T47D (cell line): ENCODE measurements around the gene SLC16A4.
"Not testable (repeated sequence)": the region's sequence is repeated elsewhere in the genome, so short reads cannot be mapped to it uniquely, and the experiment has no call there.

Experiments
- DNase-seq, 2 experiments: peaks; one replicate each; pipeline versions ENCODE4 v3.0.0 to v3.0.0-alpha.2; 2011 to 2012; ENCODE audit warnings: low read depth in 1 of 2, low spot score in 1 of 2
- JUND ChIP-seq: IDR thresholded peaks from 2 replicates; pipeline ENCODE4 v1.6.1; 2012; ENCODE audit warnings: low read depth
- in situ Hi-C: cut with HindIII; loops from 2 replicates; pipeline ENCODE4 v1.10.0; 2016; ENCODE audit warnings: low sequenced_read_pairs, low pct_unique_long_range_greater_than_20kb

The SLC16A4 gene

GRCh38 chr1:110390692-110391245, at the start of gene SLC16A4:
TSS of gene SLC16A4 (minus strand) at chr1:110391026. CDS start at chr1:110389323, 1,703 bp downstream.
- TF ChIP-seq JUND = no peak
- peak in 1 of 2 experiments; percentile 49 for DNase-seq
- in situ Hi-C loops = no loop called here

GRCh38 chr1:110439873-110440272, 49.0 kb upstream of the SLC16A4 start:
- in situ Hi-C loops, DNase-seq: not testable (repeated sequence)

GRCh38 chr1:110438893-110439292, 48.1 kb upstream of the SLC16A4 start:
- in situ Hi-C loops = no loop called here
- DNase-seq = no peak
- no peak for TF ChIP-seq JUND

GRCh38 chr1:110437645-110438299, 46.9 kb upstream of the SLC16A4 start:
- DNase-seq, in situ Hi-C loops: not testable (repeated sequence)

DNA sequence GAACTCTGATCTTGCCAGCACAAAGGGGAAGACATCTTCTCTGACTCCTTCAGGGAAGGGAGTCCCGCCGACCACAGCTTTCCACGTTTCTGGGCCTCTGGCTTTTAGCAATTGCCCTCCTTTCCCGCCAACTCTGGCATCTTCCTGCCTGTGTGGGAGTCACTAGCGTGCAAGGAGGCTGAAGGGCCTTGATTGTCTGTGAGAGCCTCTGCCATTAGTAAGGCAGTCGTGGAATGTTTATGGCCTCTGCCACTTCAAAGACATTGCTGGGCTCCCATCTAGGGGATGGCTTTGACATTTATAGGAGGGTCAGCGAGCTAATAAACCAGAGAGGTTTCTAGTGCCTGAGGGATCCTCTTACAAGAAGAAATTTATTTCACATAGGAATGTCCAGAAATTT, 45.8 kb upstream of the SLC16A4 start:
- in situ Hi-C loops = no loop called here
- no peak for TF ChIP-seq JUND
- DNase-seq = no peak

- no peak for DNase-seq
- TF ChIP-seq JUND = no peak
- in situ Hi-C loops = no loop called here
These were observed 44.1 kb upstream of the SLC16A4 start for GRCh38 chr1:110434946-110435345.

- in situ Hi-C loops = no loop called here
- peak; percentile 38 to 73 for DNase-seq
These were observed 43.0 kb upstream of the SLC16A4 start for GRCh38 chr1:110433803-110434202.

GRCh38 chr1:110433213-110433612, 42.4 kb upstream of the SLC16A4 start:
- in situ Hi-C loops = no loop called here
- no peak for DNase-seq
- no peak for TF ChIP-seq JUND

More at GRCh38 chr1:110433803-110434202, 43.0 kb upstream of the SLC16A4 start:
- TF ChIP-seq JUND = no peak

- in situ Hi-C loops = no loop called here
- DNase-seq = no peak
- TF ChIP-seq JUND = no peak
These were observed 40.1 kb upstream of the SLC16A4 start for GRCh38 chr1:110430901-110431300.

DNA sequence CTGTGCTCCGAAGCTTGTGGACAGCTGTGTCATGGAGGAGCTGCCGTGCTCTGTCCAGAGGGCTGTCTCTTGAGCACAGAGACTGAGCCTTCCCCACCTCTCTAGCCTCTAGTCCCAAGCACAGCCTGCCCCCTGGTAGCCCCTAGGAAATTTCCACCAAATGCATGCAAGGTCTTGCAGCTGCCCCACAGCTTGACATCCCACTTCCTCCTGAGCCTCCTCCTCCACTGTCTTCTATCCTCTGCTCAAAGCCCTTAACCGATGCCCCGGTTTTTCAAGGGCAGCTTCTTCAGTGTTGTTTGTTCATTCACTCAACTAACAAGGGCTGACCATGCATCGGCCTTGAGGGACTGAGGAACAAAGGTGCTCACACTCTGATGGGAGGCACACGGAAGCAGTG, 39.5 kb upstream of the SLC16A4 start:
- in situ Hi-C loops = no loop called here
- no peak for TF ChIP-seq JUND
- no peak for DNase-seq

DNA sequence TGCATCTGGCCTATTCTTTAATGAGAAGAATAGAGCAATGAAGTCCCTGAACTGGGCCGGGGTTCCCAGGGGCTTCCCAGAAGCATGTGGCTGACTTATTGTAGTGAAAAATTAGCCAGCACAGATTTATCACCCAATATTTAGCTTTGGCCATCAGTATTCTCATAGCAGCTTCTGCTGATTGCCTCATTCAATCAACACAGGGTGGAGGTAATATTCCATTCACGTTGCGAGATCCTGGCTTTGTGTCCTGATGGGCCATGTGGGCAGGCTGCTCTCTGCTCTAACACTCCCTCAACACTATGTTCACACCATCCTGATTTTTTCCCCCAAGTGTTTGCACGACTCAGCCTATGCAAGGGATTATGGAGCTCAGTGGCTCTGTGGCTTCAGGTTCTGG, 38.1 kb upstream of the SLC16A4 start:
- TF ChIP-seq JUND = no peak
- in situ Hi-C loops = no loop called here
- DNase-seq = no peak

DNA sequence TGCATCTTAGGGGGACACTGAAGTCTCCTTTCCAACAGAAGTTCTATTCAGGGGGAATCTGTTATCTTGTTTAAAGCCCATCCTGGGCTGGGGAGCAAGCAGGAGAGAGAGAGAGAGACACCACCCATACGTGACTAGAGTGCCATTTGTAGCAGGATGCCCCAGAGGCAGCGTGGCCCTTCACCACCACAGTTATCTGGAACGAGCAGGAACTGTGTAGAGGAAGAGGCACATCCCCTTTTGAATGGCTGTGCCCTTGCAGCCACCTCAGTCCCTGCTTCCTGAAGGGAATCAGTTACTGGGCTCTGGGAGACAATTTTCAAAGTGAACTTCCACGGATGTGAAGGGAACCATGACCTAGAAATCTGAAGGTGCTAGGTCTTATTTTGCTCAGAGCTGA, 36.0 kb upstream of the SLC16A4 start:
- in situ Hi-C loops = no loop called here
- TF ChIP-seq JUND = no peak

GRCh38 chr1:110425612-110426152, 34.9 kb upstream of the SLC16A4 start:
- in situ Hi-C loops = no loop called here
- no peak for TF ChIP-seq JUND
- no peak for DNase-seq

More for the DNA sequence above, 36.0 kb upstream of the SLC16A4 start:
- DNase-seq = no peak
